ENCODE measurements around the gene RPS6KC1. TPM values are rescaled to one million over a fixed set of nuclear protein-coding genes. Genes with fewer than 3 reads are reported as not detected.
"Not testable (repeated sequence)": the region's sequence is repeated elsewhere in the genome, so short reads cannot be mapped to it uniquely, and the experiment has no call there.

RPS6KC1 gene
- total RNA-seq, 1 experiment from 2014 or later = 11.6 TPM

DNA sequence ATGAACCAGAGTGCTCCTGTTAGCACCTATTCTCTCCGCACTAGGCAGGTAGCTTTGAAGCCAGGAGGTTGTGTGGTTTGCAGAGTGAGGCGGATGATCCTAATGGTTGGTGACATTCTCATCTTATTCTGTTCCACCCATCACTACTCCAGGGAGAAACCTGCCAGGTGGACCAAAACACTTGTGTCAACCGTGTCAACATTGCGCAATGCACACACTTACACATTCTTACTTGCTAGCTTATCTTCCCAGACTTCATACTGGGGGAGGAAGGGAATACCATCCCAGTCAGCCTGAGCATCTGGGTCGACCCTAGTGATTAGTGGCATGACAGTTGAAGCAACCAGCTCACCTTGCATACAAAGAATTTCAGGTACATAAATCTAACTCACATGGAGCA, 236.9 kb downstream of the RPS6KC1 start:
- in situ Hi-C loops (cut with HindIII; ENCODE audit: low pct_unique_long_range_greater_than_20kb, low sequenced_read_pairs) = no loop called here
- DNase-seq (ENCODE audit: low read depth) = no peak

DNA sequence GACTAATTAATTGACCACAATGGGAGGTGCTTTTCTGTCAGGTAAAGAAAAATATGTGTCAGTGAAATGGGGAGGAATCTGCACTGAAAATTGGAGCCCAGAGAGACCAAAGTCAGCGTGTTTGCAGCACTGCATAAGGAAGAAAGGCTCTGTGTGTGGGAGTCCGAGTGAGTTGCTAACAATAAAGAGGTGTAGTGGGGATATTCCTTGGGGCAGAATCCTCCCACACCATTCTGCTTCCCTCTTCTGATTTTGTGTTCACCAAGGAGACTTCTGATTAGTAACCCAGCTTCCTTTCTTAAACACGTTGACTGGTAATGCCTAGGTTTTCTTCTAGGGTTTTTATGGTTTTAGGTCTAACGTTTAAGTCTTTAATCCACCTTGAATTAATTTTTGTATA, 240.5 kb downstream of the RPS6KC1 start:
- in situ Hi-C loops (cut with HindIII; ENCODE audit: low pct_unique_long_range_greater_than_20kb, low sequenced_read_pairs) = no loop called here
- no peak for DNase-seq (ENCODE audit: low read depth)

DNA sequence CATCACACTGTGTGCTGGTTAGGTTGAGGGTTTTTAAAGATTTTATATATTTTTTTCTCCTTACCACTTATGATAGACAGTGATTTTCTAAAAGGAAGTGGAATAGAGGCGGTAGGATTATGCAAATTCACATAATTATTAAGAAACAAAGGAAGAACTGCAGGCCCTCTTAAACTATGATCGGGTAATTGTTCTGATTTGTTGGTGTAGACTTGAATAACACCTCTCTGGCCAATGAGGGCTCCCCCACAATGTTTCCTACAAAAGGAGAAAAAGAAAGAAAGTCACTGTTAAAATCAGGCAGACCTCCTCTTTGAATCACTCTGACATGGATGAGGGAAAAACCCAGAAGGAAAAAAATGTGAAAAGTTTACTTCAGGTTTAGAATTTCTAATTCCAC, 241.6 kb downstream of the RPS6KC1 start:
- DNase-seq (ENCODE audit: low read depth) = no peak
- in situ Hi-C loops (cut with HindIII; ENCODE audit: low pct_unique_long_range_greater_than_20kb, low sequenced_read_pairs) = no loop called here

DNA sequence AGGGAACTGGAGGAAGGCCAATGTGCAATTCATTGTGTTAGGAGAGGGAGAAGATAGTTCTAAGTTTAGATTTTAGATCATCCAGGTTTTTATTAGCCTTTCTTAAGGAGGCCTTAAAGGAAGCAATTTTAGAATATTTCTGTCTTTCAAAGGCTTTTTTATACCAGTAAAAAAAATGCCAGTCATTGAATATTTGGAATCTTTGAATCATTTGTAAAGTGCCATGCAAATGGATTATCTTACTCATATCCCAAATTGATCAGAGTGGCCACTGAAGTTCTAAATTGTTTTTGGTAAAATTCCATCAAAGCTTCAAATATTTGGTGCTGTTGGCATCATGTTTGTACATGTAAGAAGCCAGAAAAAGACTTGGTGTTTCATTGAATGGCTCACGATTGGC, 244.8 kb downstream of the RPS6KC1 start:
- DNase-seq (ENCODE audit: low read depth) = no peak
- in situ Hi-C loops (cut with HindIII; ENCODE audit: low pct_unique_long_range_greater_than_20kb, low sequenced_read_pairs) = no loop called here

DNA sequence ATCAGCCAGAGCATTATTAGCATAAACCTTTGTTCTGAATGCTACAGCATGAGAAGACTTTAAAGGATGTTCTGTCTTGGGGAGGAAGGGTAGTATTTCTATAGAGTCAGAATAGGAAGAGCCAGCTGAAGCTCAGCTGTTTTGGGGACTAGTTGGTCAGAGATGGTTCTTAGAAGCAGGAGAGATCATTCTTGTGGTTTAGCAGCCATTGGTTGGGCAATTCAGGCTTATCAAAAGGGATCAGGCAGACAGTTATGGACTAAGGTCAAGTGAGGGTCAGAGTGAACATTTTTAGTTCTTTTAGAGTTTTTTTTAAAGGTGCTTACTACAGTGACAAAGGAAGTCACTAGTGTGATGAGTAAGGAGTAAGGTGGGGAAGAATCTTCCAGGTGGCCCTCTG, 245.5 kb downstream of the RPS6KC1 start:
- in situ Hi-C loops (cut with HindIII; ENCODE audit: low pct_unique_long_range_greater_than_20kb, low sequenced_read_pairs) = no loop called here
- no peak for DNase-seq (ENCODE audit: low read depth)

DNA sequence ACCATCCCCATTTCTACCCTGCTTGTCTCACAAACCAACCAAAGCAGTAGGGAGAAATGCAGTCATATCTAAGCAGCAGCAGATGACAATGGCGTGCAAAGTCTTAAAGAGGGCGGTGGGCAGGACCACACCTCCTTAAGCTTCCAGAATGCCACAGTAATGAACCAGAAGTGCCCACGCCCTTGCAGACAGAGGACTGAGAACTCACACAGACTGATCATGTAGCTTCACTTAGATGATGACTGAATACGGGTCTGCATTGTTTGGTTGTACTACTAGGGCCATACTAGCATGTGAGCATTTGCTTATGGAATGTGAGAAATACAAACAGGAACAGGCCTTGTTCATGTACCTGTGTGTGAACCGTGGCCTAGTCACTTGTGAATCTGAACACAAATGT, 246.0 kb downstream of the RPS6KC1 start:
- in situ Hi-C loops (cut with HindIII; ENCODE audit: low pct_unique_long_range_greater_than_20kb, low sequenced_read_pairs) = no loop called here
- DNase-seq (ENCODE audit: low read depth) = no peak

DNA sequence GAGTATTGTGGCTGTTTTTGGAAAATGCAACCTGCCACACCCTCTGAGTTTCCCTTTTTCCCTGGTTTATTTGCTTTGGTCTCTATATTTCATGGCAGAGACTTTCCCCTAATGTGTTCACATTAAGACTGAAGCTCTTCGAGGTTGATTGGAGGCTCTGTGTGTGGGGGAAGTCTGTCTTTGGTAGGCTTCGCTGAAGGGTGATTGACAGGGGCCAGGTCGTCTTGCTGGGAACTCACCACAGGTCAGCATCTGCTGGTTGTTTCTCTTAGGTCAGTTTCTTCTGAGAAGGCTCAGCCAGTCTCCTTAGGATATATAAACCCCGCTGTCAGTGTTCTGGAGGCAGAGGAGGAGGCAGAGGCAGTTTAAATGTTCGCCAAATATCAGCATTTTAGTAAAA, 249.4 kb downstream of the RPS6KC1 start:
- in situ Hi-C loops (cut with HindIII; ENCODE audit: low pct_unique_long_range_greater_than_20kb, low sequenced_read_pairs) = no loop called here

DNA sequence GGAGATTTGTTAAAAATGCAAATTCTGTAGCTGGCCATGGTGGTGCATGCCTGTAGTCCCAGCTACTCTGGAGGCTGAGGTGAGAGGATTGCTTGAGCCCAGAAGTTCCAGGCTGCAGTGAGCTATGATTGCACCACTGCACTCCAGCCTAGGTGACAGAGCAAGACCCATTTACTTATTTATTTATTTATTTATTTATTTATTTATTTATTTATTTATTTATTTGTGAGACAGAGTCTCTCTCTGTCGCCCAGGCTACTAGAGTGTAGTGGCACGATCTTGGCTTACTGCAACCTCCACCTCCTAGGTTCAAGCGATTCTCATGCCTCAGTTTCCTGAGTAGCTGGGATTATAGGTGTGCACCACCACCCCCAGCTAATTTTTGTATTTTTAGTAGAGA, 250.5 kb downstream of the RPS6KC1 start:
- DNase-seq (ENCODE audit: low read depth); in situ Hi-C loops (cut with HindIII; ENCODE audit: low pct_unique_long_range_greater_than_20kb, low sequenced_read_pairs): not testable (repeated sequence)

More for the DNA sequence above, 249.4 kb downstream of the RPS6KC1 start:
- DNase-seq (ENCODE audit: low read depth) = no peak

DNA sequence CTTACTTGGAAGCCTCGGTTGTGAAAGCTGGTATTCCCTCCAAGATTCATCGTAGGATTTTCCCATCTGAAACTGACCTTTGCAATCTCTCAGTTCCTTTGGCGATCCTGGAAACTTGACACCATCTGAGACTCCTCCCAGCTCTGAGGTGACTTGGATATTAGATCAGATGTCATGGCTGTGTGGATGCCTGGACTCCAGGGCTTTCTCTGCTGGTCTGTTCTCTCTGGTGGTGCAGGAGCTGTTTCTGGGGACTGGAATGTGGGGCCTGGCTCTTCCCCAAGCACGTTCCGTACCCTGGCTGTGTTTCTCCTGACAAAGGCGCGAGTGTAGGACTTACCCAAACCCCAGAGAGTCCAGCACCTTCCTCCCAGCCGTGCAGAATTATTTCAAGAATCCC, 252.2 kb downstream of the RPS6KC1 start:
- no peak for DNase-seq (ENCODE audit: low read depth)
- in situ Hi-C loops (cut with HindIII; ENCODE audit: low pct_unique_long_range_greater_than_20kb, low sequenced_read_pairs) = no loop called here

DNA sequence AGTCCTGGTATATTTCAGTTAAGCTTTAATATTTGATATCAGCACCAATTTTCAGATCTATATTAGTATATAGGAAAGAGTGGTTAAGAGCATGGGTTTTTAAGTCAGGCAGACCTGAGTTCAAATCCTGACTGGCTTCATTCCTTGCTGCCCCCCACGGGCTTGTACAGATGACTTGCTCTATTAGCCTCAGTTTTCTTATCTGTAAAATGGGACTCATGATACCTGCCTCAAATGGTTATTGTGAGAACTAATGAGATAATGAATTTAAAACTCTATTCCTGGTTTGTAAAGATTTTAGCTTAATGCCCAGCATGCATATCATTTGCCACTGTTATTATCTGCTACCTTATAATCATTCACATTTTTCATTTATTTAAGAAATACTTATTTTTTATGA, 264.5 kb downstream of the RPS6KC1 start:
- no peak for DNase-seq (ENCODE audit: low read depth)
- in situ Hi-C loops (cut with HindIII; ENCODE audit: low pct_unique_long_range_greater_than_20kb, low sequenced_read_pairs) = no loop called here

DNA sequence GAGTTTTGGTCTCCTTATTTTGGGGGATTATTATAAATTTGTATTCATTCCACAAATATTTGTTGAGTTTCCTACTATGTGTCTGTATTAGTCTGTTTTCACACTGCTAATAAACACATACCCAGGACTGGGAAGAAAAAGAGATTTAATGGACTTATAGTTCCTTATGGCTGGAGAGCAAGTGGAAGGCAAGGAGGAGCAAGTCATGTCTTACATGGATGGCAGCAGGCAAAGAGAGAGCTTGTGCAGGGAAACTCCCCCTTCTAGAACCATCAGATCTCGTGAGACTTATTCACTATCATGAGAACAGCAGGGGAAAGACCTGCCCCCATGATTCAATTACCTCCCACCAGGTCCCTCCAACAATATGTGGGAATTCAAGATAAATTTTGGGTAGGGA, 267.4 kb downstream of the RPS6KC1 start:
- DNase-seq (ENCODE audit: low read depth); in situ Hi-C loops (cut with HindIII; ENCODE audit: low pct_unique_long_range_greater_than_20kb, low sequenced_read_pairs): not testable (repeated sequence)

DNA sequence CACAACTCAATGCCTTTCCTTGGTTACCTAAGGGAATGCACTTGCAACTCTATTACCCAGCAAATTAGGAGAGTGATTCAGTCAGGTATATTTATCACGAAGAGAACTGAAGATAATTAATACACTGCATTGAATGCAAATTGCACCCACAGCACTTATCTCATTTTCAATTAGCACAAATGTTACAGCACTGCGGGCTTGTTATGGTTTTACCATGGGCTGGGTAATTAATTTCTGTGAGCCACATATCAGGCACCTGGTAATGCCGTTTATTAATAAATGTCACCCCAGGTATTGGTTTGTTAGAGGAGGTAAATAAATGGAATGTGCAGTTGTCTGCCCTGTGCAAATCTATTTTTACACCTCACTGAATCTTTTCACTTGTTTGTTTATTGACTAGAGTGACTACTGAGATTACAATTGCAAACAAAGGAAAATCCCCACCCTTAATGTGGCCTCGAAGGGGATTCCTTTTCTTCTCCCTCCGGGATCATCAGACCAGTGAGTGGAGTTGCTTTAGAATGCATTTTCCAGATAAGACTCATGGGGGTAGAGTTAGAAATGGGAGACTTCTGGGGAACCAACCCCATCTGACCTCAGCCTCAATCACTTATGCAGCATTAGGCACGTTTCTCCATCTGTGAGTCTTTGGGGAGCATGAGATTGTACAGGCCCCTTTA, 269.3 kb downstream of the RPS6KC1 start:
- in situ Hi-C loops (cut with HindIII; ENCODE audit: low pct_unique_long_range_greater_than_20kb, low sequenced_read_pairs) = no loop called here
- no peak for DNase-seq (ENCODE audit: low read depth)

Other genes starting within 250 kb of the RPS6KC1 start
- gene SPATA45, start 203.6 kb upstream of the RPS6KC1 start, total RNA-seq (2014; rRNA removed; shearing (Covaris generic); ENCODE audit: low replicate concordance) = not detected in 2 replicates
- gene FLVCR1, start 193.0 kb upstream of the RPS6KC1 start, total RNA-seq (2014; rRNA removed; shearing (Covaris generic); ENCODE audit: low replicate concordance) = 10.3 and 20.4 TPM in 2 replicates
- gene VASH2, start 100.7 kb upstream of the RPS6KC1 start, total RNA-seq (2014; rRNA removed; shearing (Covaris generic); ENCODE audit: low replicate concordance) = 0.17 and 0.74 TPM in 2 replicates
- gene ANGEL2, start 35.4 kb upstream of the RPS6KC1 start, total RNA-seq (2014; rRNA removed; shearing (Covaris generic); ENCODE audit: low replicate concordance) = 28.5 and 38.5 TPM in 2 replicates

Data from Caki2 (cell line).